SU-DHL-6 (cell line): ENCODE measurements around the gene FAM20C.

Experiments
- EZH2phosphoT487 ChIP-seq: fragments of 200-600 bp; sonication (generic), shearing (Covaris generic); conservative IDR thresholded peaks from 2 replicates; pipeline ENCODE4 v1.6.1; 2018; ENCODE audit warnings: mild to moderate bottlenecking, antibody characterized with exemption, low read length, moderate library complexity, mixed read lengths
- TF ChIP-seq, protein P1 (sequence below): fragments of 200-600 bp; sonication (generic); IDR thresholded peaks from one replicate; pipeline ENCODE4 v1.5.1; 2017; ENCODE audit warnings: antibody characterized with exemption, mild to moderate bottlenecking, low read length, moderate library complexity; ENCODE audit not compliant: insufficient read depth, poor library complexity, severe bottlenecking

- TF ChIP-seq, protein P1, sequence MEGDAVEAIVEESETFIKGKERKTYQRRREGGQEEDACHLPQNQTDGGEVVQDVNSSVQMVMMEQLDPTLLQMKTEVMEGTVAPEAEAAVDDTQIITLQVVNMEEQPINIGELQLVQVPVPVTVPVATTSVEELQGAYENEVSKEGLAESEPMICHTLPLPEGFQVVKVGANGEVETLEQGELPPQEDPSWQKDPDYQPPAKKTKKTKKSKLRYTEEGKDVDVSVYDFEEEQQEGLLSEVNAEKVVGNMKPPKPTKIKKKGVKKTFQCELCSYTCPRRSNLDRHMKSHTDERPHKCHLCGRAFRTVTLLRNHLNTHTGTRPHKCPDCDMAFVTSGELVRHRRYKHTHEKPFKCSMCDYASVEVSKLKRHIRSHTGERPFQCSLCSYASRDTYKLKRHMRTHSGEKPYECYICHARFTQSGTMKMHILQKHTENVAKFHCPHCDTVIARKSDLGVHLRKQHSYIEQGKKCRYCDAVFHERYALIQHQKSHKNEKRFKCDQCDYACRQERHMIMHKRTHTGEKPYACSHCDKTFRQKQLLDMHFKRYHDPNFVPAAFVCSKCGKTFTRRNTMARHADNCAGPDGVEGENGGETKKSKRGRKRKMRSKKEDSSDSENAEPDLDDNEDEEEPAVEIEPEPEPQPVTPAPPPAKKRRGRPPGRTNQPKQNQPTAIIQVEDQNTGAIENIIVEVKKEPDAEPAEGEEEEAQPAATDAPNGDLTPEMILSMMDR, result no peak
- TF ChIP-seq EZH2phosphoT487, result no peak
These were observed 1.0 kb upstream of the FAM20C start for GRCh38 chr7:191105-191980.
